AG04450 (cell line): ENCODE measurements around the gene SP7. TPM values are rescaled to one million over a fixed set of nuclear protein-coding genes. Genes with fewer than 3 reads are reported as not detected.

Experiments
- CTCF ChIA-PET: fragments of 300-600, 350-600 bp; formaldehyde crosslinking; extraction: SDS; loops from one replicate; lab custom pipeline; 2022; ENCODE audit warnings: antibody characterized with exemption, inconsistent platforms; lab: Charles Lee
- POLR2A ChIA-PET: fragments of 350-600 bp; formaldehyde crosslinking; extraction: SDS; loops from one replicate; lab custom pipeline; 2021; ENCODE audit warnings: antibody characterized with exemption, inconsistent platforms; lab: Yijun Ruan, JAX
- DNase-seq: peaks from one replicate; pipeline ENCODE4 v3.0.0-alpha.2; 2011; ENCODE audit warnings: low read depth, low spot score
- H3K27ac ChIP-seq: one replicate; pipeline ENCODE4 v1.5.1; 2012; ENCODE audit warnings: low read depth, low read length, control low read depth
- H3K27me3 ChIP-seq: one replicate; pipeline ENCODE4 v1.6.0; 2012; ENCODE audit warnings: low read length; ENCODE audit not compliant: control insufficient read depth, insufficient read depth
- H3K4me3 ChIP-seq: 2 replicates; pipeline ENCODE4 v1.5.1; 2011; ENCODE audit warnings: mild to moderate bottlenecking, low read depth, low read length, control low read depth
- H3K9me3 ChIP-seq: 2 replicates; pipeline ENCODE4 v1.5.1; 2012; ENCODE audit warnings: low read length; ENCODE audit not compliant: control insufficient read depth, insufficient read depth
- polyA plus RNA-seq: library from polyadenylated mRNA; depleted of rRNA; stranded (reverse); fragments of >200 nt; gene quantifications from 2 replicates; pipeline ENCODE4 v1.2.3, GENCODE V29; 2011
- TF ChIP-seq, protein P1 (sequence below): IDR thresholded peaks from 2 replicates; pipeline ENCODE4 v1.5.1; 2011; ENCODE audit warnings: low read depth, low read length, control low read depth, inconsistent platforms

The SP7 gene
- polyA plus RNA-seq, 1 experiment, result not detected

DNA sequence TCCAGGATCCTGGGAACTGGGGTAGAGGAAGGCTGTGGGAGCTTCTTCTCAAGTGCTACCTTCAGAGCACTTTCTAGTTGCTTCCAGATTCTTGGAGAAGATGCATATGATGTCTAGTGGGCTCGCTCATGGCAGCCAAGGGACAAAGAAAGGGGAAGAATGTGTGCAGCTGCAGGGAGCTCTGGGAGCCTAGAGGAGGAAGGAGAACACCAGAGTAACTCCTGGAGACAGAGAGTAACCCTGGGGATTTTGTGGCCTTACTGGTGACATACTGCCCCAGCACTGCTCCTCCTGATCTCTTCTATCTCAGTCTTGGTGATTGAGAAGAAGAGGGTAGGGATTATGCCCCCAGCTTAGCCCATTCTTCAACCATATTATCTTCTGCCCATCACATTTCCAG is 10.3 kb upstream of the SP7 start:
- Histone ChIP-seq H3K9me3 (no peaks in the 10 kb centered on the region), H3K27me3 (no peaks in the 10 kb centered on the region), H3K4me3 (no peak overlapping the region), H3K27ac (no peak overlapping the region)
- TF ChIP-seq, protein P1, sequence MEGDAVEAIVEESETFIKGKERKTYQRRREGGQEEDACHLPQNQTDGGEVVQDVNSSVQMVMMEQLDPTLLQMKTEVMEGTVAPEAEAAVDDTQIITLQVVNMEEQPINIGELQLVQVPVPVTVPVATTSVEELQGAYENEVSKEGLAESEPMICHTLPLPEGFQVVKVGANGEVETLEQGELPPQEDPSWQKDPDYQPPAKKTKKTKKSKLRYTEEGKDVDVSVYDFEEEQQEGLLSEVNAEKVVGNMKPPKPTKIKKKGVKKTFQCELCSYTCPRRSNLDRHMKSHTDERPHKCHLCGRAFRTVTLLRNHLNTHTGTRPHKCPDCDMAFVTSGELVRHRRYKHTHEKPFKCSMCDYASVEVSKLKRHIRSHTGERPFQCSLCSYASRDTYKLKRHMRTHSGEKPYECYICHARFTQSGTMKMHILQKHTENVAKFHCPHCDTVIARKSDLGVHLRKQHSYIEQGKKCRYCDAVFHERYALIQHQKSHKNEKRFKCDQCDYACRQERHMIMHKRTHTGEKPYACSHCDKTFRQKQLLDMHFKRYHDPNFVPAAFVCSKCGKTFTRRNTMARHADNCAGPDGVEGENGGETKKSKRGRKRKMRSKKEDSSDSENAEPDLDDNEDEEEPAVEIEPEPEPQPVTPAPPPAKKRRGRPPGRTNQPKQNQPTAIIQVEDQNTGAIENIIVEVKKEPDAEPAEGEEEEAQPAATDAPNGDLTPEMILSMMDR, result no peak
- DNase-seq, result no peak
- ChIA-PET CTCF (interaction anchor here (0.5 to 4.2 kb wide), 7 partner anchors 21 to 135 kb away, joined by 3 to 84 read pairs (median 30); partner anchors contain the start of gene AAAS), POLR2A (interaction anchor here (2.2 kb wide), 1 partner anchor 25 kb away, joined by 25 read pairs; the partner anchor contains the start of gene AAAS)

DNA sequence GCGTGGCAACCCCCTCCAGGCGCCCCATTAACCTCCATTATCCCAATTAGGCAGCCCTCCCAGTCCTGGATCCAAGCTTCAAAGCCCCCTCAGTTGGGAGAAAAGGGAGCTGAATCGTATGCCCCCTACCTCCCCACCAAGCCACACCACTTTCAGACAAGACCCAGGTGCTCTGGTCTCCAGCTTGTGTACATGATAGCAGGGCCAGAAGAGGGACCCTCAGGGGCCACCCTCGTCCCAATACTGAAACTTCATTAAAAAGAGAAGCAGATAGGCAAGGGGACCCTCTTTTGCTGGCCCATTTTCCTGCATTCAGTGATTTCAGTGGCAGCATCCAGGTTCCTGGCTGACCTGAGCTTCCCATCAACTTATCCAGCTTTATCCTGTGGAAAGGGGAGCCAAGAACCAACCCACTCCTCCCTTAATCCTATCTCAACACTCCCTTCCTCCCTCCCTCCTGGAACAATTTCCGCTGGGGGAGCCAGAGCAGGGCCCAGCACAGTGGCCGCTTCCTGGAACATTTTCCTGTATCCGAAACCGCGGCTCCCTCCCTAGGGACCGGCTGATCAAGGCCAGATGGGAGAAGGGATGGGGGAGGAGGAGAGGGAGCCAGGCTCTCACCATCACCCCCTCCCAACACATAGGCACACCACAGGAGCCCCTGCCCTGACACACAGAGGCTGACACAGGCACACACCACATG is 9.5 kb upstream of the SP7 start:
- TF ChIP-seq, protein P1, result no peak
- H3K27me3 ChIP-seq, result peaks cover 4% of the 10 kb centered on the region
- CTCF ChIA-PET, result interaction anchor here (0.6 to 4.2 kb wide), 46 partner anchors 9 to 440 kb away, joined by 3 to 84 read pairs (median 5); partner anchors contain the start of genes AAAS, CSAD, MYG1 and PRR13
- no peak for DNase-seq
- peak overlapping the region; percentile 11 for H3K27ac ChIP-seq
- POLR2A ChIA-PET, result interaction anchor here (0.6 to 2.2 kb wide), 21 partner anchors 11 to 846 kb away, joined by 3 to 25 read pairs (median 4); partner anchors contain the start of genes AAAS, PFDN5, SP1 and TARBP2
- peak overlapping the region; percentile 76 for H3K4me3 ChIP-seq
- no peaks in the 10 kb centered on the region for H3K9me3 ChIP-seq

DNA sequence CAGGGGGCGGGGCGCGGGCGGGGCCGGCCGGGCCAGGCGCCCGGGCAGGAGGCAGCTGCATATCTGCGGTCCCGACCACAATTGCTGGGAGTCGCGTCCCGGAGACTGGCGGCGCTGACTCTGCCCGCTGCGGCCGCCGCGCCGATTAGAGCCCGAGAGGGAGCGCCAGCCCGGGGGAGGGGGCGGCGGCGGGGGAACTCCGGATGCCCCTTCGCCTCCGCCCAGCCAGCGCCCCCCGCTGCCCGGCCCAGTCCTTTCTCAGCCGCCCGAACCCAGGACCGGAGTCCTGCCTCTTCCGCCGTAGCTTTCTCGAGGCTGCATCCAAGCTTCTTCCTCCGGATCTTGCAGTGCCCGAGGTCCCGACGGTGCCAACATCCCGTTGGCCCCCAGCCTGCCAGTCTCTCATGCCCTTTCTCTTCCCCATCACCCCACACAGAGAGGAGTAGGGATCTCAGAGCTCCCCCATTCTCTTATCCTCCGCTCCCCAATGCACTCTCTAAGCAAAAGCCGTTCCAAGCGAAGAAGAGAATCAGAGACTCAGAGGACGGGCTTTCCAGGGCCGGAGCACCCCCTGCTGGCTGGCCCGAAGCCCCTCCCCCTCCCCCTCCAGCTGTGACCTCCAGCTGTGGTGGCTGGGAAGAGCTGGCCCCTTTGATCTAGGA is 8.8 kb upstream of the SP7 start:
- TF ChIP-seq, protein P1, result peak; percentile 88
- CTCF ChIA-PET, result interaction anchor here (0.6 to 4.2 kb wide), 55 partner anchors 10 to 439 kb away, joined by 3 to 84 read pairs (median 5); partner anchors contain the start of genes AAAS, CSAD, MYG1 and PRR13

DNA sequence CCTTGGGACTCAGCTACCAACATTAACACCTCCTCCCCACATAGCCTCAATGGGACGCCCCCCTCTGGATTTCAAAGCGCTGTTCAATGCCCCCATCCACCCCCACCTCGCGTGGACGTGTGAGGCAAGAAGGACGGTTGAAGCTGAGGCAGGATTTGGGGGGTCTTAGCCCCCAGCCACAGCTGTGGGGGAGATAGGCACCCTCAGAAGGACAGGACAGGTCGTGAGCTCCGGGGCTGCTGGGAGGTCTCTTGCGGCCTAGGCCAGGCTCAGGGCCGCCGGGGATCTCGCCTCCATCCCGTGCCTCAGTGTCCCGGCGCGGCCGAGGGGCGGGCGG is 8.3 kb upstream of the SP7 start:
- Histone ChIP-seq H3K27ac (no peak overlapping the region), H3K4me3 (peak overlapping the region; percentile 76), H3K27me3 (peaks cover 8% of the 10 kb centered on the region), H3K9me3 (no peaks in the 10 kb centered on the region)
- no peak for DNase-seq
- ChIA-PET POLR2A (interaction anchor here (0.8 to 2.2 kb wide), 17 partner anchors 9 to 156 kb away, joined by 3 to 25 read pairs (median 4); partner anchors contain the start of genes AAAS, PFDN5, SP1 and SP7), CTCF (interaction anchor here (0.7 to 4.2 kb wide), 43 partner anchors 9 to 278 kb away, joined by 3 to 84 read pairs (median 6); partner anchors contain the start of genes AAAS, CSAD, PRR13 and SP1)
- TF ChIP-seq, protein P1, result no peak

More for the DNA sequence above, 8.8 kb upstream of the SP7 start:
- peak overlapping the region; percentile 76 for H3K4me3 ChIP-seq
- DNase-seq, result peak; percentile 33
- peaks cover 8% of the 10 kb centered on the region for H3K27me3 ChIP-seq
- H3K27ac ChIP-seq, result peak overlapping the region; percentile 11
- POLR2A ChIA-PET, result interaction anchor here (0.6 to 2.2 kb wide), 23 partner anchors 9 to 847 kb away, joined by 3 to 25 read pairs (median 3); partner anchors contain the start of genes AAAS, PFDN5, SP1 and SP7
- H3K9me3 ChIP-seq, result no peaks in the 10 kb centered on the region
